Lower lobe of right lung (tissue), 2 donors: ENCODE results near the gene HDAC4. TPM values are rescaled to one million over a fixed set of nuclear protein-coding genes. Genes with fewer than 3 reads are reported as not detected.

Experiments used
- ATAC-seq, 2 donors: fragments of 200-7000 bp; cut with Tn5 transposase; one replicate each; pipeline ENCODE4 v1.9.1; 2020 to 2022; ENCODE audit warnings: mild to moderate bottlenecking in 2 of 2, moderate library complexity in 2 of 2
- DNase-seq: peaks from one replicate; pipeline ENCODE4 v3.0.0-alpha.2; 2020
- H3K27ac ChIP-seq: fragments of 200-600 bp; one replicate; pipeline ENCODE4 v1.8.0; 2022
- H3K27me3 ChIP-seq: fragments of 200-600 bp; one replicate; pipeline ENCODE4 v1.8.0; 2022; ENCODE audit warnings: low read depth
- H3K36me3 ChIP-seq: fragments of 200-600 bp; one replicate; pipeline ENCODE4 v1.8.0; 2022; ENCODE audit warnings: mild to moderate bottlenecking
- H3K4me1 ChIP-seq: fragments of 200-600 bp; one replicate; pipeline ENCODE4 v1.8.0; 2022
- H3K4me3 ChIP-seq: fragments of 200-600 bp; one replicate; pipeline ENCODE4 v1.8.0; 2022; ENCODE audit warnings: mild to moderate bottlenecking
- H3K9me3 ChIP-seq: fragments of 200-600 bp; one replicate; pipeline ENCODE4 v1.8.0; 2022
- intact Hi-C: fragments of 100-400 bp; cut with DNase I; formaldehyde crosslinking; loops from one replicate; pipeline ENCODE4 v1.11.0; 2022
- total RNA-seq: library from RNA; stranded (reverse); fragmentation: NEBNext Ultra II Directional; extraction: Animal tissue kit (Norgen Biotek cat#: 25700); gene quantifications from one replicate; pipeline ENCODE4 v1.2.1, GENCODE V29; 2021
- TF ChIP-seq, protein P1 (sequence below): fragments of 200-600 bp; IDR thresholded peaks from one replicate; pipeline ENCODE4 v1.8.0; 2022; ENCODE audit warnings: antibody characterized with exemption, mild to moderate bottlenecking
- donor health status: DM: no; HTN: yes; CAD: no; lungs with severe emphysema.

The HDAC4 gene
- total RNA-seq, 1 donor from 2014 or later = 44.9 TPM

DNA sequence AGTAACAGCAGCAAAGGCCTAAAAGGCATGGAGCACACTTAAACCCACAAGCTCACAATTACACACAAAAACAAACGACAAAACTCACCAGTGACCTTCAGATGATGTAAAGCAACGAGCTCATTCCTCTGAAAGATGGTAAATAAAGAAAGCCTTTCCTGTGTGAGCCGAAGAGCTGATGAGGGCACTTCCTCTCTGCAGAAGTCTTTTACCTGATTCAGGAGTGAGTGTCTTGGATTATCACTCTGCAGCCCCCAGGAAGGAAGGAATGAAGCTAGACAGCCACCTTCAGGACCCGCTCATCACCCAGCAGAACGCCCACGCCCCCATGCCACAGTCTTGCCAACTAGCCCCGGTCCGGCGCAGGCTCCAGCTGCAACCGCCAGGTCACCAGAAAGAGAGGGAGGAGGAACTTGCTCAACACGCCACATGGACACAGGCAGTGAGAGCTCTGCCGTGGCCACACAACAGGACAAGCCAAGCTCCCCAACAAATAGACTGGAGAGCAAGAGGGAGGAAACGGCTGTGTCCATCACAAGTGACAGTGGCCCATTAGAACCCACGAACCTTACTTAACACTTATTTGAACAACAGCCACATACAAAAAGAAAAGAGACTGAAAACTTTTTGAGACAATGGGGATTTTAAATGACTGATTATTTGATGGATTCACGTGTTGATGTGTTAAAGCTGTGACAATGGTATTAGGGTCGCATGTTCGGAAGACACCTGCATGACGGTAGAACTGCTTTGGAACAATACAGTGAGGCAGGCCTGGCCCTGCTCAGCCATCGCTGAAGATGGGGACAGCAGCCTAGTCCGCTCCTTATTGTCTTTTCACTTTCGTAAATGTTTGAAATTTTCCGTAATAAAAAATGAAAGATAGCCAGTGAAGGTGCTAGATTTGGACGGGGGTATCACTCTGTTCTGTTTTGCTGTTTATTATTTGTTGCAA, 127.3 kb downstream of the HDAC4 start:
- no peaks in the 10 kb centered on the region for H3K9me3 ChIP-seq
- no peaks in the 10 kb centered on the region for H3K27me3 ChIP-seq
- TF ChIP-seq, protein P1, sequence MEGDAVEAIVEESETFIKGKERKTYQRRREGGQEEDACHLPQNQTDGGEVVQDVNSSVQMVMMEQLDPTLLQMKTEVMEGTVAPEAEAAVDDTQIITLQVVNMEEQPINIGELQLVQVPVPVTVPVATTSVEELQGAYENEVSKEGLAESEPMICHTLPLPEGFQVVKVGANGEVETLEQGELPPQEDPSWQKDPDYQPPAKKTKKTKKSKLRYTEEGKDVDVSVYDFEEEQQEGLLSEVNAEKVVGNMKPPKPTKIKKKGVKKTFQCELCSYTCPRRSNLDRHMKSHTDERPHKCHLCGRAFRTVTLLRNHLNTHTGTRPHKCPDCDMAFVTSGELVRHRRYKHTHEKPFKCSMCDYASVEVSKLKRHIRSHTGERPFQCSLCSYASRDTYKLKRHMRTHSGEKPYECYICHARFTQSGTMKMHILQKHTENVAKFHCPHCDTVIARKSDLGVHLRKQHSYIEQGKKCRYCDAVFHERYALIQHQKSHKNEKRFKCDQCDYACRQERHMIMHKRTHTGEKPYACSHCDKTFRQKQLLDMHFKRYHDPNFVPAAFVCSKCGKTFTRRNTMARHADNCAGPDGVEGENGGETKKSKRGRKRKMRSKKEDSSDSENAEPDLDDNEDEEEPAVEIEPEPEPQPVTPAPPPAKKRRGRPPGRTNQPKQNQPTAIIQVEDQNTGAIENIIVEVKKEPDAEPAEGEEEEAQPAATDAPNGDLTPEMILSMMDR = no peak
- DNase-seq (peak; percentile 74), ATAC-seq (peak in 1 of 2 donors; percentile 15)
- no peak overlapping the region for H3K4me3 ChIP-seq
- H3K4me1 ChIP-seq = peaks cover 34% of the 10 kb centered on the region
- intact Hi-C loops = no loop called here
- H3K36me3 ChIP-seq = no peaks in the 10 kb centered on the region
- no peak overlapping the region for H3K27ac ChIP-seq

DNA sequence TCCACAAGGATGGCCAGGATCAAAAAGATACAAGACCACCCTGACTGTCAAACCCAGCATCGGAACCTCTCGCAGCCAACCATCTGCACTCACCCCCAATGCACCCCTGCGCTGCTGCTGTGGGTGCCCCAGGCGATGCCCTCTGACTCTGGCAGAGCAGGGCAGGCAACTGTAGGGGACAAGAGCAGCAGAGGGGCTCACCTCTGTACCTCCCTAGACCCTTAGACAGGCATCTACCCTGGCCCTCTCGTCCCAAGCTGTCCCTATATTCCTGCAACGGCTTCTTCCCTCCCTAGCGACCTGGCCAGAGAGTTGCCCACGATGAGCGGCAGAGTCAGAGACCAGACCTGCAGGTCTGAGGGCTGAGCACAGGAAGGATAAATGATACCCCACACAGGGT, 128.2 kb downstream of the HDAC4 start:
- H3K4me1 ChIP-seq = peaks cover 43% of the 10 kb centered on the region
- H3K36me3 ChIP-seq = no peaks in the 10 kb centered on the region
- DNase-seq (no peak), ATAC-seq (no peak)
- no peak overlapping the region for H3K27ac ChIP-seq
- intact Hi-C loops = no loop called here
- H3K4me3 ChIP-seq = no peak overlapping the region
- no peaks in the 10 kb centered on the region for H3K27me3 ChIP-seq
- TF ChIP-seq, protein P1 = no peak
- H3K9me3 ChIP-seq = no peaks in the 10 kb centered on the region

DNA sequence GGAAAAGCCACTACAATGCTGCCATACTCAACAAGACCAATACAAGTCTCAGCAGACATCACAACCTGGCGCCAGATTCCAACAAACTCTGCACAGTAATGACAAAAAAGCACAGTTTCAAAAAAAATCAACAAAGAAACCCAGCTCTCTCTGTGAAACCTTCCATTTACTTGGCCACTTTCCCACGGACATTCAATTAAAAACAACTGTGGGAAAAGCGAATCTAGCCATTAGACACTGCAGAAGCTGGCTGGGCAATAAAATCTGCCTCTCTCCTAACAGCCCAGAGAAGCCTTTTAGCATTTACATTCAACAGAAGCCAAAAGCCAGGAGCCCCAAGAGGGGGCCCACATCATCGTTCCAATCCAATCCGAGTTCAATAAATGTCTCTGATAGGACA, 128.9 kb downstream of the HDAC4 start:
- no peaks in the 10 kb centered on the region for H3K27me3 ChIP-seq
- peaks cover 49% of the 10 kb centered on the region for H3K4me1 ChIP-seq
- no peaks in the 10 kb centered on the region for H3K36me3 ChIP-seq
- TF ChIP-seq, protein P1 = no peak
- DNase-seq (no peak), ATAC-seq (no peak)
- H3K27ac ChIP-seq = no peak overlapping the region
- no peaks in the 10 kb centered on the region for H3K9me3 ChIP-seq
- intact Hi-C loops = no loop called here
- no peak overlapping the region for H3K4me3 ChIP-seq

DNA sequence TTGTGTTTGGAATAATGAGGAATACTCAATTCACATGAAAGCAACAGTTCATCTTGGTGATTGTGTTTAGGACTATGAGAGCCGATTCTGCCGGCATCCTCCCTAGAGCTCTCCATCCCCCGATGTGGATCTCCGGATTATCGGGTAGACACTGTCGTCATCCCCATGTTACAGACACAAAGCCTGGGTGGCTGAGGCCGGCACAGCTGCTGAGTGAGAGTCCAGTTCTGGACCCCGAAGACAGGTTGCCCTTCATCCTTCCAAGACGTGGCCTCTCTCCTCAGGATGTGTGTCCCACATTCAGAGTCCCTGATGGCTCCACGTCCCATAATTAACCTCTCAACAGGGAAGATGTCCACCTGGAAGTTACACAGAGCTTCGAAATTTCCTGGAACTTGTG, 129.3 kb downstream of the HDAC4 start:
- no peak overlapping the region for H3K27ac ChIP-seq
- intact Hi-C loops = no loop called here
- TF ChIP-seq, protein P1 = no peak
- DNase-seq = no peak
- H3K36me3 ChIP-seq = no peaks in the 10 kb centered on the region
- peaks cover 49% of the 10 kb centered on the region for H3K4me1 ChIP-seq
- ATAC-seq = no peak
- H3K4me3 ChIP-seq = no peak overlapping the region
- H3K27me3 ChIP-seq = no peaks in the 10 kb centered on the region
- H3K9me3 ChIP-seq = no peaks in the 10 kb centered on the region

DNA sequence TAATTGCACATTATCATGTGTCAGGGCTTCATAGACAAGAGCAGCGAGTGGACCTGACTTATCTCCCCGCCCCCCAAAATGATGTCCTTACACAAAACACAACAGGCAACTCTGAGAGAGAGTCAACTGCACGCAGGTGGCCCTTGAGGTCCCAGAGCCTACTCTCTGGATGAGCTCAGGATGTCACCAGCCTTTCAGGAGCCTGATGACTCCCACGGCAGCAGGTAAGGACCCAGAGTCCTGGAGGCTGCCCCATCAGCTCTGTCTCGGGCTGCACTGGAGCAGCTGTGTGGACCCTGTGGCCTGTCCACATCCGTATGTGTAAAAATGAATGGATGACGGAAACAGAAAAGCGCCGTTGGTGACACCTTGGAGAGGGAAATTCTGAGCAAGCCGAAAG, 130.9 kb downstream of the HDAC4 start:
- DNase-seq (no peak), ATAC-seq (no peak)
- Histone ChIP-seq H3K27ac (no peak overlapping the region), H3K4me3 (no peak overlapping the region), H3K4me1 (peaks cover 49% of the 10 kb centered on the region), H3K9me3 (no peaks in the 10 kb centered on the region), H3K36me3 (no peaks in the 10 kb centered on the region), H3K27me3 (no peaks in the 10 kb centered on the region)
- intact Hi-C loops = no loop called here
- TF ChIP-seq, protein P1 = no peak
